AG04450 (cell line): Measurements from ENCODE around the gene LENG9. TPM values are rescaled to one million over a fixed set of nuclear protein-coding genes. Genes with fewer than 3 reads are reported as not detected.

Source experiments
- CTCF ChIA-PET: fragments of 300-600, 350-600 bp; formaldehyde crosslinking; extraction: SDS; loops from one replicate; lab custom pipeline; 2022; ENCODE audit warnings: antibody characterized with exemption, inconsistent platforms; lab: Charles Lee
- POLR2A ChIA-PET: fragments of 350-600 bp; formaldehyde crosslinking; extraction: SDS; loops from one replicate; lab custom pipeline; 2021; ENCODE audit warnings: antibody characterized with exemption, inconsistent platforms; lab: Yijun Ruan, JAX
- DNase-seq: peaks from one replicate; pipeline ENCODE4 v3.0.0-alpha.2; 2011; ENCODE audit warnings: low read depth, low spot score
- H3K27ac ChIP-seq: one replicate; pipeline ENCODE4 v1.5.1; 2012; ENCODE audit warnings: low read depth, low read length, control low read depth
- H3K27me3 ChIP-seq: one replicate; pipeline ENCODE4 v1.6.0; 2012; ENCODE audit warnings: low read length; ENCODE audit not compliant: control insufficient read depth, insufficient read depth
- H3K4me3 ChIP-seq: 2 replicates; pipeline ENCODE4 v1.5.1; 2011; ENCODE audit warnings: mild to moderate bottlenecking, low read depth, low read length, control low read depth
- H3K9me3 ChIP-seq: 2 replicates; pipeline ENCODE4 v1.5.1; 2012; ENCODE audit warnings: low read length; ENCODE audit not compliant: control insufficient read depth, insufficient read depth
- CTCF ChIP-seq: IDR thresholded peaks from 2 replicates; pipeline ENCODE4 v1.5.1; 2011; ENCODE audit warnings: low read depth, low read length, control low read depth, inconsistent platforms
- polyA plus RNA-seq: library from polyadenylated mRNA; depleted of rRNA; stranded (reverse); fragments of >200 nt; gene quantifications from 2 replicates; pipeline ENCODE4 v1.2.3, GENCODE V29; 2011

LENG9 gene
- polyA plus RNA-seq, 1 experiment: 0.63 TPM

GRCh38 chr19:54420383-54421168, 43.0 kb downstream of the LENG9 start:
- DNase-seq: no peak
- ChIA-PET CTCF (interaction anchor here (1.0 kb wide), 1 partner anchor 30 kb away, joined by 5 read pairs; no protein-coding TSS in a partner anchor), POLR2A (interaction anchor here (0.6 kb wide), 1 partner anchor 9 kb away, joined by 4 read pairs; no protein-coding TSS in a partner anchor)
- Histone ChIP-seq H3K27ac (no peak overlapping the region), H3K9me3 (peaks cover 9% of the 10 kb centered on the region; the same call in 1 of the 2 replicates), H3K27me3 (peaks cover 47% of the 10 kb centered on the region), H3K4me3 (no peak overlapping the region)
- TF ChIP-seq CTCF: no peak

GRCh38 chr19:54420068-54420382, 43.6 kb downstream of the LENG9 start:
- no peak for DNase-seq
- H3K27me3 ChIP-seq: peaks cover 49% of the 10 kb centered on the region
- ChIA-PET POLR2A (interaction anchor here (0.6 kb wide), 1 partner anchor 9 kb away, joined by 4 read pairs; no protein-coding TSS in a partner anchor), CTCF (interaction anchor here (1.0 kb wide), 1 partner anchor 30 kb away, joined by 5 read pairs; no protein-coding TSS in a partner anchor)
- H3K4me3 ChIP-seq: no peak overlapping the region
- TF ChIP-seq CTCF: no peak
- peaks cover 9% of the 10 kb centered on the region; the same call in 1 of the 2 replicates for H3K9me3 ChIP-seq
- no peak overlapping the region for H3K27ac ChIP-seq

GRCh38 chr19:54418930-54419800, 44.4 kb downstream of the LENG9 start:
- ChIA-PET POLR2A (no interaction called here), CTCF (no interaction called here)

GRCh38 chr19:54418030-54418929, 45.3 kb downstream of the LENG9 start:
- no peak for DNase-seq
- TF ChIP-seq CTCF: no peak
- Histone ChIP-seq H3K4me3 (no peak overlapping the region), H3K27me3 (peaks cover 46% of the 10 kb centered on the region), H3K9me3 (peaks cover 4% of the 10 kb centered on the region; the same call in 1 of the 2 replicates), H3K27ac (no peak overlapping the region)
- ChIA-PET POLR2A (no interaction called here), CTCF (no interaction called here)

More at GRCh38 chr19:54418930-54419800, 44.4 kb downstream of the LENG9 start:
- Histone ChIP-seq H3K27ac (no peak overlapping the region), H3K9me3 (peaks cover 5% of the 10 kb centered on the region; the same call in 1 of the 2 replicates), H3K27me3 (peaks cover 47% of the 10 kb centered on the region), H3K4me3 (no peak overlapping the region)
- DNase-seq: no peak
- no peak for TF ChIP-seq CTCF
